Caco-2 (cell line): ENCODE data around the gene CPM. TPM values are rescaled to one million over a fixed set of nuclear protein-coding genes. Genes with fewer than 3 reads are reported as not detected.
A peak's percentile ranks its signal among the peaks of the same experiment; 100 is the strongest.

Experiments
- Bru-seq: library from RNA; stranded (reverse); fragments of 400-500 nt; gene quantifications from one replicate; lab custom pipeline; 2021; lab: Mats Ljungman, UMichigan
- BruChase-seq, 2 experiments: library from RNA; stranded (reverse); fragments of 400-500 nt; gene quantifications; one replicate each; lab custom pipeline; 2021; lab: Mats Ljungman, UMichigan
- BruUV-seq: library from RNA; stranded (reverse); fragments of 400-500 nt; replicated peaks from 2 replicates; lab custom pipeline; 2021; lab: Mats Ljungman, UMichigan
- CTCF ChIA-PET: fragments of 300-600 bp; sonication (Branson Sonifier 250); formaldehyde crosslinking; loops from one replicate; lab custom pipeline; 2022; ENCODE audit warnings: antibody characterized with exemption; lab: Charles Lee
- POLR2A ChIA-PET: fragments of 300-600 bp; sonication (Branson Sonifier 250); formaldehyde crosslinking; loops from one replicate; lab custom pipeline; 2022; ENCODE audit warnings: antibody characterized with exemption; lab: Charles Lee
- DNase-seq, 2 experiments: peaks; one replicate each; pipeline versions ENCODE4 v3.0.0 to v3.0.0-alpha.2; 2020 to 2022
- H3K27me3 ChIP-seq: replicated peaks from 2 replicates; pipeline ENCODE4 v1.6.0; 2011; ENCODE audit warnings: low read length; ENCODE audit not compliant: control insufficient read depth, insufficient read depth
- H3K36me3 ChIP-seq: 2 replicates; pipeline ENCODE4 v1.5.1; 2011; ENCODE audit warnings: low read length; ENCODE audit not compliant: control insufficient read depth, insufficient read depth
- H3K4me1 ChIP-seq: fragments of 250-450 bp; sonication (Bioruptor Pico); 2 replicates; pipeline ENCODE4 v1.5.1; 2020; ENCODE audit warnings: mild to moderate bottlenecking
- H3K4me3 ChIP-seq: 2 replicates; pipeline ENCODE4 v1.5.1; 2011; ENCODE audit warnings: low read depth, mild to moderate bottlenecking, control low read depth, low read length
- H3K9me3 ChIP-seq: fragments of 250-450 bp; sonication (Bioruptor Pico); 2 replicates; pipeline ENCODE4 v1.5.1; 2020; ENCODE audit warnings: mild to moderate bottlenecking, moderate library complexity
- H3K27ac Mint-ChIP-seq: one replicate; pipeline ENCODE4 v1.8.0; 2022; ENCODE audit warnings: mixed read lengths; ENCODE audit not compliant: unreplicated experiment
- H3K27me3 Mint-ChIP-seq: one replicate; pipeline ENCODE4 v1.8.0; 2022; ENCODE audit warnings: mixed read lengths; ENCODE audit not compliant: insufficient read depth, unreplicated experiment
- H3K36me3 Mint-ChIP-seq: one replicate; pipeline ENCODE4 v1.8.0; 2022; ENCODE audit warnings: mild to moderate bottlenecking, mixed read lengths; ENCODE audit not compliant: insufficient read depth, unreplicated experiment
- H3K4me1 Mint-ChIP-seq: one replicate; pipeline ENCODE4 v1.8.0; 2022; ENCODE audit warnings: low read depth, mixed read lengths; ENCODE audit not compliant: unreplicated experiment
- H3K4me3 Mint-ChIP-seq: one replicate; pipeline ENCODE4 v1.8.0; 2022; ENCODE audit warnings: mild to moderate bottlenecking, moderate library complexity, mixed read lengths; ENCODE audit not compliant: unreplicated experiment
- H3K9me3 Mint-ChIP-seq: one replicate; pipeline ENCODE4 v1.8.0; 2022; ENCODE audit warnings: mixed read lengths; ENCODE audit not compliant: unreplicated experiment
- CTCF ChIP-seq, 2 experiments: fragments of 200-600 bp in 1 of 2; IDR thresholded peaks; 1 replicate in 1 of 2; 2 replicates in 1 of 2; pipeline versions ENCODE4 v1.5.1 to v1.8.0; 2011 to 2022; ENCODE audit warnings: antibody characterized with exemption in 1 of 2, control low read depth in 1 of 2, inconsistent platforms in 1 of 2, low read depth in 1 of 2, low read length in 1 of 2, mild to moderate bottlenecking in 1 of 2, moderate library complexity in 1 of 2; ENCODE audit not compliant: insufficient read depth in 1 of 2, severe bottlenecking in 1 of 2, unreplicated experiment in 1 of 2
- intact Hi-C: fragments of 100-400 bp; cut with micrococcal nuclease; formaldehyde crosslinking; loops from one replicate; pipeline ENCODE4 v1.10.0; 2022; ENCODE audit not compliant: unreplicated experiment
- long read RNA-seq: library from polyadenylated mRNA; stranded (forward); transcript quantifications from one replicate; pipeline ENCODE4 v2.0.0, GENCODE V29; 2022
- total RNA-seq: library from RNA; stranded (reverse); gene quantifications from 2 replicates; pipeline ENCODE4 v1.2.3, GENCODE V29; 2022

CPM gene
- total RNA-seq (7.8 and 8.2 TPM in 2 replicates), Bru-seq, nascent RNA (percentile 41 among the genes with signal in this experiment), BruChase-seq, experiment 1, labeled RNA remaining after a 2-hour chase (percentile 39 among the genes with signal in this experiment), BruChase-seq, experiment 2, labeled RNA remaining after a 6-hour chase (percentile 46 among the genes with signal in this experiment)
- long read RNA-seq, full-length matches to known transcripts, result 17 of 23 reads
- long read RNA-seq, partial matches to known transcripts, result 1 of 23 reads
- long read RNA-seq, other reads (novel, unspliced or antisense), result 5 of 23 reads

DNA sequence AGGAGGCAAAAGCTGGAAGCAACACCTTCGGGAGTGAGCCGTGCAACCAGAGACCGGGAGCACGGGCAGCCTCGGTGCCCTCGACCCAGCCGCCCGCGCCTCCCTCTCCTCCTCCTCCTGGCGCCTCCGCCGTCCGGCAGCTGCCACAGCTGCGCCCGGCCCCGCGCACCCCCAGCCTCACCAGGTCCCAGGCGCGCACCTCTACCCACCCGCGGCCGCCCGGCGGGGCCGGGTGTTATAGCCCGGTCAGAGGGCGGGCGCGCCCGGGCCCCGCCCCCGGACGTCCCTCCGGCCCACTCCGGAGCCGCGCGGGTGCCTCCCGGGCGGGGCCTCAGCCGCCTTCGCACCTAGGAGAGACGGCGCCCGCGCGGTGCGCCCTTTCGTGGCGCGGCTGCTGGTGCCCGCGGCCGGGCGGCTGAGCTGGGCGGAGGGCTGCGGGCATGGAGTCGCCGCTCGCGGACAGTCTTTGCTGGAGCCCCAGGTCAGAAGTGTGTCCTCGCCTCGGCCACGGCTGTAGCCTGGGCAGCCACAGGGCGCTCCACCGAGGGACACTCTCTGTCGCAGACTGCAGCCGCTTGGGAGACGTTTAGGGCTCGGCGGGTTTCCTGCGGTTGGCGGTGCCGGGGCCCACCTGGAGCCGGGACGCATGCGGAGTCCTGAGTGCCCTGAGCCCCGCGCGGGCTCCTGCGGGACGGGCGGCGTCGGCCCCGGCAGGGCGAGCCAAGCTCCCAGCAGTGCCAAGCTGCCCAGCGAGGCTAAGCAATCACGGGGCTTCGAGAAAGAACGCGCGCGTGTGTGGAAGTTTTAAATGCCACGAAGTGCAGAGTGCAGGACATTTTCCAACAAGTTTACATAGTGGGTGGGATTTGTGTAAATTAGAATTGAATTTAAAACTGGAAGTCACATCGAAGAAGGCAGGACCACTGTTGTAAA lies at the start of gene CPM:
Gene CPM, minus strand, starts transcription at position 211 of the 933 bp plus-strand sequence. CDS start 334 bp downstream, outside the sequence.
- H3K27ac Mint-ChIP-seq, result no peak within 1 kb of the TSS
- no peaks in the 10 kb centered on the region for H3K36me3 ChIP-seq
- no peak for TF ChIP-seq CTCF (IDR thresholded peaks at IDR 0.05; ENCODE audit: insufficient read depth in 1 of 2, low read depth in 1 of 2, low read length in 1 of 2, severe bottlenecking in 1 of 2, unreplicated experiment in 1 of 2)
- H3K9me3 ChIP-seq, result no peaks in the 10 kb centered on the region
- H3K27me3 ChIP-seq, result no peaks in the 10 kb centered on the region
- TSS peak; percentile 54 for BruUV-seq
- H3K27me3 Mint-ChIP-seq, result peaks cover 4% of the 10 kb centered on the region
- intact Hi-C loops, result no loop called here
- peak; percentile 66 to 83 for DNase-seq
- no peaks in the 10 kb centered on the region for H3K4me1 ChIP-seq
- peaks cover 5% of the 10 kb centered on the region for H3K4me1 Mint-ChIP-seq
- ChIA-PET POLR2A (interaction anchor here (1.0 kb wide), 1 partner anchor 8 kb away, joined by 3 read pairs; no protein-coding TSS in a partner anchor), CTCF (interaction anchor here (0.9 kb wide), 1 partner anchor 33 kb away, joined by 3 read pairs; no protein-coding TSS in a partner anchor)
- H3K9me3 Mint-ChIP-seq, result no peaks in the 10 kb centered on the region
- H3K4me3 ChIP-seq, result peak within 1 kb of the TSS; percentile 86
- peak within 1 kb of the TSS; percentile 82 for H3K4me3 Mint-ChIP-seq
- H3K36me3 Mint-ChIP-seq, result no peaks in the 10 kb centered on the region

GRCh38 chr12:68981516-68981915 lies 48.5 kb upstream of the CPM start:
- Mint-ChIP-seq H3K27me3 (no peaks in the 10 kb centered on the region), H3K9me3 (peaks cover 19% of the 10 kb centered on the region), H3K36me3 (no peaks in the 10 kb centered on the region), H3K27ac (no peak overlapping the region), H3K4me1 (peaks cover 3% of the 10 kb centered on the region), H3K4me3 (no peak overlapping the region)
- TF ChIP-seq CTCF (IDR thresholded peaks at IDR 0.05; ENCODE audit: insufficient read depth in 1 of 2, low read depth in 1 of 2, low read length in 1 of 2, severe bottlenecking in 1 of 2, unreplicated experiment in 1 of 2), result no peak
- H3K27me3 ChIP-seq, result no peaks in the 10 kb centered on the region
- H3K9me3 ChIP-seq, result no peaks in the 10 kb centered on the region; the same call in 1 of the 2 replicates
- POLR2A ChIA-PET, result no interaction called here
- DNase-seq, result no peak
- no TSS peak for BruUV-seq
- no peak overlapping the region for H3K4me3 ChIP-seq
- H3K36me3 ChIP-seq, result no peaks in the 10 kb centered on the region
- intact Hi-C loops, result no loop called here
- H3K4me1 ChIP-seq, result peaks cover 7% of the 10 kb centered on the region
- CTCF ChIA-PET, result no interaction called here
